H9 (cell line): ENCODE results near the gene TIMM50. TPM values are rescaled to one million over a fixed set of nuclear protein-coding genes. Genes with fewer than 3 reads are reported as not detected.

Experiments
- DNase-seq: peaks from one replicate; pipeline ENCODE4 v3.0.0-alpha.2; 2017
- H2AFZ ChIP-seq: one replicate; pipeline ENCODE4 v1.6.1; 2013; ENCODE audit warnings: mild to moderate bottlenecking, low read length, control low read depth, moderate library complexity
- H2AK5ac ChIP-seq: 2 replicates; pipeline ENCODE4 v1.6.1; 2013; ENCODE audit warnings: low read length, control low read depth, mixed read lengths; ENCODE audit not compliant: insufficient read length
- H2BK120ac ChIP-seq: one replicate; pipeline ENCODE4 v1.6.1; 2013; ENCODE audit warnings: low read depth, mild to moderate bottlenecking, low read length, control low read depth, inconsistent platforms; ENCODE audit not compliant: poor library complexity, severe bottlenecking
- H2BK12ac ChIP-seq: 2 replicates; pipeline ENCODE4 v1.6.1; 2013; ENCODE audit warnings: low read length, control low read depth, mixed read lengths, low read depth; ENCODE audit not compliant: insufficient read length
- H2BK15ac ChIP-seq: 2 replicates; pipeline ENCODE4 v1.6.1; 2013; ENCODE audit warnings: low read depth, low read length, control low read depth
- H2BK20ac ChIP-seq: one replicate; pipeline ENCODE4 v1.6.1; 2013; ENCODE audit warnings: low read depth, mild to moderate bottlenecking, low read length, control low read depth, inconsistent platforms; ENCODE audit not compliant: poor library complexity, severe bottlenecking
- H2BK5ac ChIP-seq: 2 replicates; pipeline ENCODE4 v1.6.1; 2013; ENCODE audit warnings: low read length, control low read depth, mixed read lengths; ENCODE audit not compliant: insufficient read length
- H3K14ac ChIP-seq: 2 replicates; pipeline ENCODE4 v1.6.1; 2013; ENCODE audit warnings: low read length, control low read depth; ENCODE audit not compliant: insufficient read depth
- H3K18ac ChIP-seq: 2 replicates; pipeline ENCODE4 v1.6.1; 2013; ENCODE audit warnings: low read depth, mild to moderate bottlenecking, mixed read lengths, low read length, control low read depth; ENCODE audit not compliant: insufficient read length
- H3K23ac ChIP-seq: 2 replicates; pipeline ENCODE4 v1.6.1; 2013; ENCODE audit warnings: low read length, control low read depth, mixed read lengths, low read depth; ENCODE audit not compliant: insufficient read length
- H3K23me2 ChIP-seq: 2 replicates; pipeline ENCODE4 v1.6.1; 2013; ENCODE audit warnings: low read depth, mild to moderate bottlenecking, mixed read lengths, low read length, control low read depth; ENCODE audit not compliant: insufficient read length, poor library complexity, severe bottlenecking
- H3K27ac ChIP-seq: 2 replicates; pipeline ENCODE4 v1.5.1; 2013; ENCODE audit warnings: low read length, control low read depth, mixed read lengths, low read depth; ENCODE audit not compliant: insufficient read length
- H3K27me3 ChIP-seq: 2 replicates; pipeline ENCODE4 v1.6.1; 2013; ENCODE audit warnings: low read length, control low read depth, inconsistent platforms; ENCODE audit not compliant: insufficient read depth
- H3K4ac ChIP-seq: 2 replicates; pipeline ENCODE4 v1.6.1; 2013; ENCODE audit warnings: low read depth, mild to moderate bottlenecking, control low read depth, inconsistent platforms, low read length, moderate library complexity
- H3K4me1 ChIP-seq: 2 replicates; pipeline ENCODE4 v1.6.1; 2013; ENCODE audit warnings: low read length, control low read depth, inconsistent platforms; ENCODE audit not compliant: insufficient read depth
- H3K4me2 ChIP-seq: 2 replicates; pipeline ENCODE4 v1.6.1; 2013; ENCODE audit warnings: low read length, control low read depth, mixed read lengths; ENCODE audit not compliant: insufficient read length, insufficient read depth
- H3K56ac ChIP-seq: 2 replicates; pipeline ENCODE4 v1.6.1; 2013; ENCODE audit warnings: low read depth, mild to moderate bottlenecking, mixed read lengths, low read length, control low read depth; ENCODE audit not compliant: insufficient read length
- H3K79me1 ChIP-seq: 2 replicates; pipeline ENCODE4 v1.6.1; 2013; ENCODE audit warnings: low read depth, mild to moderate bottlenecking, moderate library complexity, low read length, control low read depth, inconsistent platforms; ENCODE audit not compliant: insufficient read depth, poor library complexity, severe bottlenecking
- H3K79me2 ChIP-seq: 2 replicates; pipeline ENCODE4 v1.6.1; 2013; ENCODE audit warnings: low read length, control low read depth, inconsistent platforms; ENCODE audit not compliant: insufficient read depth
- H3K9ac ChIP-seq: 2 replicates; pipeline ENCODE4 v1.6.1; 2013; ENCODE audit warnings: low read length, control low read depth, mixed read lengths; ENCODE audit not compliant: insufficient read length; ENCODE audit errors: extremely low read depth
- H3K9me3 ChIP-seq: one replicate; pipeline ENCODE4 v1.6.1; 2013; ENCODE audit warnings: low read depth, low read length, inconsistent platforms; ENCODE audit not compliant: control insufficient read depth
- H3T11ph ChIP-seq: one replicate; pipeline ENCODE4 v1.6.1; 2013; ENCODE audit warnings: mild to moderate bottlenecking, low read length, control low read depth, inconsistent platforms
- H4K20me1 ChIP-seq: one replicate; pipeline ENCODE4 v1.6.1; 2013; ENCODE audit not compliant: control insufficient read depth, insufficient read length, insufficient read depth
- H4K5ac ChIP-seq: 2 replicates; pipeline ENCODE4 v1.6.1; 2013; ENCODE audit warnings: low read depth, mild to moderate bottlenecking, mixed read lengths, low read length, control low read depth; ENCODE audit not compliant: insufficient read length
- H4K8ac ChIP-seq: replicated peaks from 2 replicates; pipeline ENCODE4 v1.6.1; 2013; ENCODE audit warnings: low read length, control low read depth, mixed read lengths, low read depth; ENCODE audit not compliant: insufficient read length
- H4K91ac ChIP-seq: 2 replicates; pipeline ENCODE4 v1.6.1; 2013; ENCODE audit warnings: low read depth, mild to moderate bottlenecking, moderate library complexity, mixed read lengths, low read length, control low read depth; ENCODE audit not compliant: insufficient read length
- H3K27ac Mint-ChIP-seq, 3 experiments: 2 replicates in 2 of 3; 3 replicates in 1 of 3; pipeline ENCODE4 v1.8.0; 2020 to 2021; ENCODE audit warnings: mixed read lengths in 3 of 3, mild to moderate bottlenecking in 1 of 3, moderate library complexity in 1 of 3
- H3K27me3 Mint-ChIP-seq: 2 replicates; pipeline ENCODE4 v1.8.0; 2021; ENCODE audit warnings: low read depth, mild to moderate bottlenecking, moderate library complexity, mixed read lengths
- H3K36me3 Mint-ChIP-seq, 3 experiments: 2 replicates in 2 of 3; 3 replicates in 1 of 3; pipeline ENCODE4 v1.8.0; 2020 to 2021; ENCODE audit warnings: low read depth in 3 of 3, mixed read lengths in 3 of 3; ENCODE audit not compliant: insufficient read depth in 1 of 3
- H3K4me1 Mint-ChIP-seq, 2 experiments: 2 replicates each; pipeline ENCODE4 v1.8.0; 2020; ENCODE audit warnings: mixed read lengths in 2 of 2
- H3K4me3 Mint-ChIP-seq, 2 experiments: 2 replicates in 1 of 2; 3 replicates in 1 of 2; pipeline ENCODE4 v1.8.0; 2020 to 2021; ENCODE audit warnings: mild to moderate bottlenecking in 2 of 2, mixed read lengths in 2 of 2, moderate library complexity in 1 of 2
- H3K9me3 Mint-ChIP-seq, 2 experiments: 2 replicates in 1 of 2; 3 replicates in 1 of 2; pipeline ENCODE4 v1.8.0; 2020; ENCODE audit warnings: mild to moderate bottlenecking in 2 of 2, mixed read lengths in 2 of 2, moderate library complexity in 1 of 2
- WGBS: extraction: QIAGEN DNeasy Blood & Tissue Kit; methylation state at CpG from one replicate; pipeline ENCODE4 v1.1.7; 2013; ENCODE audit warnings: missing lambda C conversion rate, low lambda C conversion rate, mixed read lengths; ENCODE audit not compliant: insufficient read length; ENCODE audit errors: extremely low coverage; 5-methylcytosine and 5-hydroxymethylcytosine counted together
- total RNA-seq: library from RNA; stranded (reverse); gene quantifications from 2 replicates; pipeline ENCODE4 v1.2.1, GENCODE V29; 2021
- TF ChIP-seq, protein P1 (sequence below): fragments of 200-600 bp; sonication (generic); conservative IDR thresholded peaks from 3 replicates; pipeline ENCODE4 v1.8.0; 2021; ENCODE audit warnings: antibody characterized with exemption, mild to moderate bottlenecking

Gene TIMM50
- total RNA-seq, 1 experiment from 2014 or later, result 128 TPM

DNA sequence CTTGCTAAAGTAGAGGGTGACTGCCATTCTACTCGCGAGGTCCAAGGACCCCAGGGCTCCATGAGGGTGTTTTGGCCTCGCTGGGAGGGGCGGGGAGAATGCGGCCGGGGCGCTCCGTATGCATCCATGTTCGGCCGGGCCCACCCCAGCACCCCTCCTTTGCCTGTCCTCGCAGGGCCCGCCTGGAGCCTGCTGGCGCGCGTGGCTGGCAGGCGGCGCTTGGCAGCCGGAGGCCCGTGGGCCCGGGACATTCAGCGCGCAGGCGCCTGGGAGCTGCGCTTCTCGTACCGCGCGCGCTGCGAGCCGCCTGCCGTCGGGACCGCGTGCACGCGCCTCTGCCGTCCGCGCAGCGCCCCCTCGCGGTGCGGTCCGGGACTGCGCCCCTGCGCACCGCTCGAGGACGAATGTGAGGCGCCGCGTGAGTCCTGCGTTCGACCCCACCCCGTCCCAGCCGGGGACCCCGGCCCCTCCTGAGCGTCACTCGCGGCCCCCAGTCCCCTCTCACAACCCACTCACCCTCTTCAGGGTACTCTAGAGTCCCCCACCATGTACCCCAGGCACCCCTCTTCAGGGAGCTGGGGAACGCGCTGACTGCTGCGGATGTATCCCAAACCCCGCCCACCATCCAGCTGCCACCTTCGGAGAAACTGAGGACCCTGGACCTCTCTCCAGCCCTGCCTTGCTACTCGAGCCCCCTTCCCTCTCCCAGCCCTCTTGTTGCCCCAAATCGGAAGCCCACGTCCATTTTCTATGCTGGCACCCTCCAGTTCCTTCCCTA lies 22.2 kb downstream of the TIMM50 start:
- Histone ChIP-seq H3K27me3 (peaks cover 20% of the 10 kb centered on the region; the same call in 1 of the 2 replicates), H3K9ac (no peak overlapping the region), H2BK15ac (no peak overlapping the region), H3K79me2 (no peaks in the 10 kb centered on the region), H3K27ac (no peak overlapping the region), H3T11ph (no peak overlapping the region), H2AK5ac (no peak overlapping the region), H2BK120ac (no peak overlapping the region), H3K4ac (no peak overlapping the region), H3K4me1 (no peaks in the 10 kb centered on the region), H3K14ac (no peak overlapping the region), H4K20me1 (no peaks in the 10 kb centered on the region), H3K56ac (no peak overlapping the region), H3K23me2 (peaks cover 17% of the 10 kb centered on the region), H4K8ac (no peak overlapping the region), H2AFZ (no peak overlapping the region), H2BK12ac (no peak overlapping the region), H4K5ac (no peak overlapping the region), H3K79me1 (no peaks in the 10 kb centered on the region), H3K23ac (no peak overlapping the region), H3K4me2 (no peak overlapping the region), H2BK5ac (no peak overlapping the region), H3K9me3 (no peaks in the 10 kb centered on the region), H2BK20ac (no peak overlapping the region), H3K18ac (no peak overlapping the region), H4K91ac (no peak overlapping the region)
- Mint-ChIP-seq H3K27ac (no peak overlapping the region), H3K9me3 (peaks cover 11 to 20% of the 10 kb centered on the region in 2 experiments), H3K36me3 (peaks cover 0 to 16% (median 3%) of the 10 kb centered on the region in 3 experiments; a peak in 3 of 7 replicates), H3K4me3 (peak overlapping the region in 1 of 2 experiments; percentile 55; a peak in 2 of 5 replicates), H3K27me3 (peaks cover 96% of the 10 kb centered on the region), H3K4me1 (peaks cover 14 to 18% of the 10 kb centered on the region in 2 experiments)
- DNase-seq, result peak; percentile 81
- TF ChIP-seq, protein P1, sequence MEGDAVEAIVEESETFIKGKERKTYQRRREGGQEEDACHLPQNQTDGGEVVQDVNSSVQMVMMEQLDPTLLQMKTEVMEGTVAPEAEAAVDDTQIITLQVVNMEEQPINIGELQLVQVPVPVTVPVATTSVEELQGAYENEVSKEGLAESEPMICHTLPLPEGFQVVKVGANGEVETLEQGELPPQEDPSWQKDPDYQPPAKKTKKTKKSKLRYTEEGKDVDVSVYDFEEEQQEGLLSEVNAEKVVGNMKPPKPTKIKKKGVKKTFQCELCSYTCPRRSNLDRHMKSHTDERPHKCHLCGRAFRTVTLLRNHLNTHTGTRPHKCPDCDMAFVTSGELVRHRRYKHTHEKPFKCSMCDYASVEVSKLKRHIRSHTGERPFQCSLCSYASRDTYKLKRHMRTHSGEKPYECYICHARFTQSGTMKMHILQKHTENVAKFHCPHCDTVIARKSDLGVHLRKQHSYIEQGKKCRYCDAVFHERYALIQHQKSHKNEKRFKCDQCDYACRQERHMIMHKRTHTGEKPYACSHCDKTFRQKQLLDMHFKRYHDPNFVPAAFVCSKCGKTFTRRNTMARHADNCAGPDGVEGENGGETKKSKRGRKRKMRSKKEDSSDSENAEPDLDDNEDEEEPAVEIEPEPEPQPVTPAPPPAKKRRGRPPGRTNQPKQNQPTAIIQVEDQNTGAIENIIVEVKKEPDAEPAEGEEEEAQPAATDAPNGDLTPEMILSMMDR, result peak; percentile 95
- WGBS, result no CpG with 5 or more reads among the region's 69 CpGs
